HTERT RPE-1 (cell line): ENCODE data around the gene FHIT.

ENCODE experiments used
- in situ Hi-C: fragments of 300-500 bp; cut with MboI; formaldehyde crosslinking; loops from 4 replicates; pipeline ENCODE4 v1.14.3; 2020; ENCODE audit warnings: low sequenced_read_pairs

FHIT gene

DNA sequence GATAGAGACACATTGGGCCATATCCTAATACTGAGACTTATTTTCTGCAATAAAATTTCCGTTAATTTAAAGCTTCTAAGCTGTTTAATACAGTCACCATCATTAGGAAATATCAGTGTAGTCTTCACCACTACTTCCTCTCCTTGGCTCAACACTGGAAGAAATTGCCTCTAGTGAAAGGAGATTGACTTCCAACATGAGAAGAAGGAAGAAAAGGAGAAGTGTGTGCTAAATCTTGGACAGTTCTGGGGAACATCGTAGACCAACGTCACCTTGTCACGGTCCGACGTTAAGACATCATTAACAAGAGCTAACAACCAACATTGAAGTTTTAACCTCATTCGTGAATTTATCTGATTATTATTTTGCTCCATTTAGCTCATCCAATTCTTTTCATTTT, 1214.4 kb downstream of the FHIT start:
- in situ Hi-C loops, result no loop called here

GRCh38 chr3:60033901-60034453, 1217.3 kb downstream of the FHIT start:
- in situ Hi-C loops, result no loop called here

DNA sequence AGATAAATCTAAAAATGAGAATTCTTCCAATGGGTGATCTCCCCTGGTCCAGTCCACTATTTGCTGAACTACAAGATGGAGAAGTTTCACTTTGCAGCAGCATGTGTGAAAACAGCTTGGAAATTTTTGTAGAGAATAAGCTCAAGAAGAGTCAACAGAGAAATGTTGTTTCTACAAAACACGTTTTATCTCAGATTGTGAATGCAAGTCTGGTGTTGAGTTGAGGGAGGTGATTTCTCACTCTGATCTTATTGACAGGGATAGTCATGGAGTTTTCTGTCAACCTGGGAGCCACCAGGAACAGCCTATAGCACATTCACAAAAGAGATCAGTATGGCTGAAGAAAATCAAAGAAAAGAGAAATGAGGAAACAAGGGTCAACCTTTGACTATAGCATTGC, 1220.3 kb downstream of the FHIT start:
- in situ Hi-C loops, result no loop called here

GRCh38 chr3:60028233-60028632, 1223.0 kb downstream of the FHIT start:
- in situ Hi-C loops, result no loop called here

DNA sequence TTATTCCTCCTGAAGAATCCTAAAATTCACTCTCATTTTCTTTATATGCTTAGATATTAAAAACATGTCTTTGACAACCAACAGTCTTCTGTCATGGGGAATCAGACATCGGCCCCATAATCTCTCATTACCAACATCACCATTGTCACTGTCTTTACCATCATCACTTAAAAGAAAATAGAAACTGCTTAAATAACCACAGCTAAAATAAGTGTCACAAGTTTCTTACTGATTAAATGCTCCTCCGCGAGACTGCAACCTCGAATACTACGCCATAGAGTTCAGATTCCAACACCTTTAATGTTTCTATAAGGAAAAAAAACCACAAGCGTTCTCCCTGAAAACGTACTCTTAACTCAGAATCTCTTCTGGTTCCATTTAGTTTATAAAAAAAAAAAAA, 1223.9 kb downstream of the FHIT start:
- in situ Hi-C loops, result no loop called here

DNA sequence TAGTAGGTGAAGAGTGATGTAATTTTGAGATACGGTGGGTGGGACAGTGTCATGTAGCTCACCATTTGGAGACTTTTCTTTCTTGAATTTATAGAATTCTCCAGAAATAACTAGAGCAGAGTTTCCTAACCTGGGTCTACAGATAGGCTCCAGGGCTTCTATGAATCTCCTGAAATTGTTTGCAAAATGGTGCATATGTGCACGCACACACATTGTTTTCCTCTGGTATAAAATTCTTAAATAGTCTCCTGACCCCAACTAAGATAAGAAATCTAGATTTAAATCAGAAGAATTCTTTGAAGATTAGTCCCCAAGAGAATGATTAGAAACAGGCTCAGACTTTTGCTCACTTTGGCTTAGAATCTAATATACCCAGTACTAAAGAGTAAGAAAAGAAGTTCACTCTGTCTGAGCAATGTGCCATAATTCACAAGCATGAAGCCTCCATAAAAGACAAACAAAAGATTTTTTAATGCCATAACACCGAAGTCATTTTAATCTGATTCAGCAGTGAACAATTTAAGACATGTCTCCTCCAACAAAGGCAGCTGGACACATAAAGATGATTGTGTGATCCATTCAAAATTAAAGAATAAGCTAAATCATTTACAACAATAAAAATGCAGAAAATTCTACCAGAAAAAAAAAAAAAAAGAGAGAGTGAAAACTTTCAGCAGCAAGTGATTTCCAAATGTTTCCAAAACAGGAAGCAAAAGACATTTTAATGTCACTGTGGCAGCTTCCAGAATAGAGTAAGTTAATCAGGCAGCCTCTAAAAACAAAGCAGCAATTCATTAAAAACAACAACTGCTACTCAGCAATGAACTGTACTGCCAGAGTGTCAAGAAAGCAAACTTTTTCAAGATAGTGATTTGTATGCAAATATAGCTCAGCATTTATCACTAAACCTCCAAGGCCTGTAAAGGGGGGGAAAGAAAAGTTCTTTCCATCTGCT, 1225.9 kb downstream of the FHIT start:
- in situ Hi-C loops, result no loop called here

DNA sequence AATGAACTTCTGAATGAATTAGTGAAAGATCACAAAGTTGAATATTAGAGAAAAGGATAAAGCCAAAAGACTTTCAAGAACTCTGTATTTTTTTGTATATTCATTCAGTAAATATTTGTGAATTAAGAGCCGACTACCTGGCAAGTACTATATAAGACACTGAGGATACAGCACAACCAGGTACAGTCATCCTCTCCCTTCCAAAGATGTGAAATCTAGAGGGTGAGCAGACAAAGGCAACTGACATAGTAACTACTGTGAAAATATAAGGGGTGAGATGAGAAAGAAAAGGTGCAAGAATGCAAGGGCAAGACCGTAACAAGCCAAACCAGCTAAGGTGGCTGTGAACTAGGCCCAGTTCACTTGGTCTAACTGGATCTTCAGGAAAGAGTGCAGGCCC, 1226.9 kb downstream of the FHIT start:
- in situ Hi-C loops, result no loop called here

DNA sequence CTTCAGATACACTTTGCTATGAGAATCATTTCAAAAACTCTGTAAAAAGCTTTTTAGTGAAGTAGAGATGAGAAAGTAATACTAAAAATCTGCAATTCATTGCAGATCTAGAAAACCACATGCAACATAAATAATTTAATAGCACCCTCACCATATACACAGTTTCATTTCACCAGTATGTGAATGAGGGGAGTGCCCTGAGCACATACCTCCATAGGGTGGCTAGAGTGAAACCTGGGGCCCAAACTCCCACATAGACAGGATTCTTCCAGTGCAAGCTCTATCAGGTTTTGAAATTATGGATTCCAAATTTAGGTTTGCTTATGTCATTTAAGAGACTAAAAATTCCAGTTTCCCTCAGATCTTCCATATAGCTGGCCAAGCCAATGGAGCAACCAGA, 1228.1 kb downstream of the FHIT start:
- in situ Hi-C loops, result no loop called here

GRCh38 chr3:60017631-60018030, 1233.6 kb downstream of the FHIT start:
- in situ Hi-C loops, result no loop called here

DNA sequence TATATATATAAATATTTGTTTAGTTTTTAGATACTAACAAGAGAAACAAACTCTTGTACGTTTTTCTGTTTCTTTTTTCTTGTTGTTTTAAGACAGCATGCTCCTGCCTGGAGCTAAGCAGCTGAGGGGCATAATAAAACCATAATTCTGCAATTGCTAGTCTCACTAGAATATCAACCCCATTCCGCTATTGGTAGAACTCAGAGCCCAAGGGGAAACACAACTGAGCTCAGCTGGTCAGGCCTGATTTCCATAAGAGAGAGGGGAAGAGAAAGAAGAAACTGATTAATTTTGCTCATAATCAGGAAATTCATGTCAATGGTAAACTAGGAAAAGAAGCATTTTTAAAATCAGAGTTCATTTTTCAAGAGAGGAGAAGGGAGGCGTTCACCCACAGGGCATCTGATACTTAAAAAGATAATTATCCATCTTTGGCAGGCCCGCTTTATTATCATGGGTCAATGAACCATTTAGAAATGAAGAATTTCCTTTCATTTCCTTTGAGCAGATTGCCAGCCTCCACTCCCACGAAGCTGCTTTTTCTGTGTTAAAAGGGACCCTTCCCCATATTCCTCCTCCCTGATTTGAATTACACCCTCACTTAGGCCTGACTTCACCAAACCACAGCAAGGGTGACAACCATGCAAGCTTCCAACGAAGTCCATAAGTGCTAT, 1236.1 kb downstream of the FHIT start:
- in situ Hi-C loops, result no loop called here

DNA sequence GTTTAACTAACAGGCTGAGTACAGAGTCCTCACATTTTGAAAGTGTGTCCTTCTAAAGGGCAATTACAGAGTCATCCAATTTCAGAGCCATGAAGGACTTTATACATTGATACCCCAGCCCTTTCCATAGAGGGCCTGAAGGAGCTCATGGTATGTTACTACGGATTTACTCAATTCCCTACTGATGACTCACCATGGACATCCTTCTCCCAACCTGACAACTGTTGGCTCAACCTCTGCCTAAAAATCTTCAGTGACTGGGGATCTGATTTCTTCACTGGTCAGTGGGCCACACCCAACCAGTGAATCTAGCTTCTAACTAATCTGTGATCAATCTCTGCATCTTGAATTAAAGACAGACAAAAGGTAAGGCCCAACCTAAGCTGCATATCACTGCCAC, 1238.0 kb downstream of the FHIT start:
- in situ Hi-C loops, result no loop called here

GRCh38 chr3:60011218-60011617, 1240.0 kb downstream of the FHIT start:
- in situ Hi-C loops, result no loop called here

DNA sequence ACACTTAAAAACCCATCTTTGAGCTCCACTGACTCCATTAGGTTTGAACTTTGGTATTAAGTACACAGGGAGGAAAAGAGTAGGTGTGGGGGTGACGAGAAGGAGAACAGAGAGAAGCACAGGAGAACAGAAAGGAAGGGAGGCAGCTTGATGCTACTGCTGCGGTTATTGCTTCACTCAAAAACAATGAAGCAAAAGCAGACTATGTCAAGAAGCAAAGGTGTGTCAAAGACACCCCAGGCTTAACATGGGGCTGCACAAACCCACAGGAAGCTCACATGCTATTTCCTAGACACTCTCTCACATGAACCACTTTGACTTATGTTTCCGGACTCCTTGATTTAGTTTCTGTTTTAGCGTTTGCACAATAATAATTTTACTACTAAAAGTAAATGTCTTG, 1240.5 kb downstream of the FHIT start:
- in situ Hi-C loops, result no loop called here

- in situ Hi-C loops, result no loop called here
Observed at GRCh38 chr3:60009931-60010478, 1241.2 kb downstream of the FHIT start.

DNA sequence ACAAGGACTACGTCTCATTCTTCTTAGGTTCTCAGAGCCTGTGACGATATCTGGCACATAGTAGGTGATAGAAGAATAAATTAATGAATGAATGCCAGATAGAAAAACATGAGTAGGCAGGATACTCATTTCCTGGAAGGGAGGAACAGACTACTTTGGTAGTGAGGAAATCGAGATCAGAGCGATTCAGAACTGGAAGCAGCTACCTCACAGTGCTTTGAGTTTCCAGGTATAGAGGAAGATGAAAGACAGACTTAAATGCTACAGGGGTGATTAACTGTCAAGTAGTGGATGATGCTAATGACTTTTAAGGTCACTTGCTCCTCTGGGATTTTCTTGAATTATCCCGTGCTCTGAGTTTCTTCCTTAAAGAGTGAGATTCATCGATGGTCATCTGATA, 1249.9 kb downstream of the FHIT start:
- in situ Hi-C loops, result no loop called here

DNA sequence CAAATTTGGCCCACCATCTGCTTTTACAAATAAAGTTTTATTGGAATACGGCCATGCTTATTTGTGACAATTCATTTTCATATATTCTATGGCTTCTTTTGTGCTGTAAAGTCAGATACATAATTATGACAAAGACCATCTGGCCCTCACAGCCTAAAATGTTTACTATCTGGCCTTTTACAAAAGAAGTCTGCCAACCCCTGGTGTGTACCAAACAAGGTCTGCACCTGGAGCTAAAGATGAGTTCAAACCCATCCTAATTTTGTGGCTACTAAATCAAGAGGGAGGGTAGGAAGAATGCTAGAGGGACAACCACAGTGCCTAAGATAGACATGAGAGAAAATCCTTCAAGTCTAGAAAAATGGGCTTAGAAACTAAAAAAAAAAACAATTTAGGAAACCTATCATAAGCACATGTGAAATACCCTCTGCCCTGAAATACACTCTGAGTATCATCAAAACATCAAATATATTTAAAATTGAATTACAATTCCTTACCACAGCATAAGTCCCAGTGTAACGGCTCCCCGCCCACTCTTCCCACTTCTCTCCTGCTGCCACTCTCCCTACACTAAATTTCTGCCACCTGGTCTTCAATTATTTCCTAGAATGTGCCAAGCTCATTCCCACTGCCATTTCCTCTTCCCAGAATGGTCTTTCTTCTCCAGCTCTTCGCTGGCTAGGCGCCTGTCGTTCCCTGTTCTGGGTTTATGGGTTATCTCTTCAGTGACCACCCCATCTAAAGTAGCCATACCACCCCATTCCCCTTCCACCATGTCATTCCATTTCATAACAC, 1250.7 kb downstream of the FHIT start:
- in situ Hi-C loops, result no loop called here

GRCh38 chr3:59998058-59998457, 1253.2 kb downstream of the FHIT start:
- in situ Hi-C loops, result no loop called here

DNA sequence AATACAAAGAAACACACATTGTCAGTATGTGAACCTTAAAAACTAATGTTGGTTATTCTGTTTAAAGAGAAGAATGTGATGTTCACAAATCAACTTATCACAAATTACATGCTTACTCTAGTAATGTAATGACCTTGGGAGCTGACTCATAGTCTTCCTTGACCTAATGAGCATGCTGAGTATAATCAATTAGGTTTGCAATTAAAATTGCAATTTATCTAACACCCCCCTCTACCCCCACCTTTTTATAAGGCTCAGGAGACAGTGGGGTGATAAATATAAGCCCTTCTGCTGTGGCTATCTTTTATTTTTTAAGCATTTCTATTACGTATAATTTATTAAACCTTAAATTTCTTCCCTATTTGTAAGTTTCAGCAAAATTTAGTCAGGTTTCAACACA, 1253.7 kb downstream of the FHIT start:
- in situ Hi-C loops, result no loop called here

GRCh38 chr3:59996056-59996455, 1255.2 kb downstream of the FHIT start:
- in situ Hi-C loops, result no loop called here

- in situ Hi-C loops, result no loop called here
Observed at GRCh38 chr3:59995563-59995962, 1255.7 kb downstream of the FHIT start.

GRCh38 chr3:59994732-59995304, 1256.4 kb downstream of the FHIT start:
- in situ Hi-C loops, result no loop called here
